Tibial nerve (tissue), 4 donors: ENCODE results near the gene TTC22.

Experiments
- EP300 ChIP-seq, 2 donors: sonication (generic); formaldehyde crosslinking; IDR thresholded peaks; one replicate each; pipeline ENCODE4 v1.6.1; 2017; ENCODE audit warnings: antibody characterized with exemption in 2 of 2, mild to moderate bottlenecking in 1 of 2
- TF ChIP-seq, protein P1 (sequence below), 5 experiments: fragments of 200-600 bp in 3 of 5; fragments of 450-650 bp in 2 of 5; sonication (generic) in 3 of 5; IDR thresholded peaks; one replicate each; pipeline ENCODE4 v1.5.1; 2016 to 2019; ENCODE audit warnings: antibody characterized with exemption in 5 of 5, mild to moderate bottlenecking in 3 of 5, moderate library complexity in 2 of 5

DNA sequence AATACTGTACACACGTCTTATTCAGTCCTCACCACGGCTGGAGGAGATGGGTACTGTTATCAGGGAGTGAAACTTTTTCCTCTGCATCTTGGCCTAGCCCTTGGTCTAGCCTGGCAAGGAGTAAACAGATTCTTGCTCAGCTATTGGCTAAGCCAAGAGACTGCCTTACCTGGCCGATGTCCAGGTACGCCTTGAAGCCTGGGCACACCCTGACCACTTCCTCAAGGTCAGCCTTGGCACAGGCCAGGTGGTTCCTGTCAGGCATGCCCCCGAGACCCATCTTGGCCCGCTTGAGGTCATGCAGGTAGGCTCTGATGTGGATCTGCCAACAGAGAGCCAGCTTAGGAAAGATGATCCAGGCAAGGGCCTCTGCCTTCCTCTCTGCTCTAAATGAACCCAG, 19.0 kb downstream of the TTC22 start:
- no peak for TF ChIP-seq EP300 (IDR thresholded peaks at IDR 0.05)
- TF ChIP-seq, protein P1, sequence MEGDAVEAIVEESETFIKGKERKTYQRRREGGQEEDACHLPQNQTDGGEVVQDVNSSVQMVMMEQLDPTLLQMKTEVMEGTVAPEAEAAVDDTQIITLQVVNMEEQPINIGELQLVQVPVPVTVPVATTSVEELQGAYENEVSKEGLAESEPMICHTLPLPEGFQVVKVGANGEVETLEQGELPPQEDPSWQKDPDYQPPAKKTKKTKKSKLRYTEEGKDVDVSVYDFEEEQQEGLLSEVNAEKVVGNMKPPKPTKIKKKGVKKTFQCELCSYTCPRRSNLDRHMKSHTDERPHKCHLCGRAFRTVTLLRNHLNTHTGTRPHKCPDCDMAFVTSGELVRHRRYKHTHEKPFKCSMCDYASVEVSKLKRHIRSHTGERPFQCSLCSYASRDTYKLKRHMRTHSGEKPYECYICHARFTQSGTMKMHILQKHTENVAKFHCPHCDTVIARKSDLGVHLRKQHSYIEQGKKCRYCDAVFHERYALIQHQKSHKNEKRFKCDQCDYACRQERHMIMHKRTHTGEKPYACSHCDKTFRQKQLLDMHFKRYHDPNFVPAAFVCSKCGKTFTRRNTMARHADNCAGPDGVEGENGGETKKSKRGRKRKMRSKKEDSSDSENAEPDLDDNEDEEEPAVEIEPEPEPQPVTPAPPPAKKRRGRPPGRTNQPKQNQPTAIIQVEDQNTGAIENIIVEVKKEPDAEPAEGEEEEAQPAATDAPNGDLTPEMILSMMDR (IDR thresholded peaks at IDR 0.05) = no peak
